ENCODE measurements around the gene LRRN3.
"Not testable (repeated sequence)": the region's sequence is repeated elsewhere in the genome, so short reads cannot be mapped to it uniquely, and the experiment has no call there.

The LRRN3 gene

GRCh38 chr7:111090846-111091245 lies at the start of gene LRRN3:
Gene LRRN3 (plus strand): TSS chr7:111091127. CDS start chr7:111122773, 31,646 bp downstream.
- DNase-seq, result peak; percentile 74

GRCh38 chr7:111041577-111041976 lies 49.4 kb upstream of the LRRN3 start:
- DNase-seq, result no peak

GRCh38 chr7:111042842-111043241 lies 48.1 kb upstream of the LRRN3 start:
- no peak for DNase-seq

- no peak for DNase-seq
These were observed 47.4 kb upstream of the LRRN3 start for GRCh38 chr7:111043561-111043960.

- peak; percentile 66 for DNase-seq
These were observed 45.5 kb upstream of the LRRN3 start for GRCh38 chr7:111045449-111045848.

- no peak for DNase-seq
These were observed 43.3 kb upstream of the LRRN3 start for GRCh38 chr7:111047595-111047994.

GRCh38 chr7:111049971-111050680 lies 40.8 kb upstream of the LRRN3 start:
- DNase-seq, result no peak

GRCh38 chr7:111050875-111051416 lies 40.0 kb upstream of the LRRN3 start:
- no peak for DNase-seq

GRCh38 chr7:111051832-111052231 lies 39.1 kb upstream of the LRRN3 start:
- DNase-seq, result no peak

GRCh38 chr7:111053035-111053434 lies 37.9 kb upstream of the LRRN3 start:
- DNase-seq, result no peak

- no peak for DNase-seq
These were observed 34.6 kb upstream of the LRRN3 start for GRCh38 chr7:111056371-111056770.

- no peak for DNase-seq
These were observed 33.9 kb upstream of the LRRN3 start for GRCh38 chr7:111057066-111057465.

- DNase-seq, result no peak
These were observed 31.1 kb upstream of the LRRN3 start for GRCh38 chr7:111059833-111060232.

- no peak for DNase-seq
These were observed 27.8 kb upstream of the LRRN3 start for GRCh38 chr7:111063166-111063565.

GRCh38 chr7:111067251-111067650 lies 23.7 kb upstream of the LRRN3 start:
- no peak for DNase-seq

- no peak for DNase-seq
These were observed 23.2 kb upstream of the LRRN3 start for GRCh38 chr7:111067682-111068081.

- no peak for DNase-seq
These were observed 22.3 kb upstream of the LRRN3 start for GRCh38 chr7:111068618-111069017.

- DNase-seq, result no peak
These were observed 19.4 kb upstream of the LRRN3 start for GRCh38 chr7:111071556-111071955.

- not testable (repeated sequence) for DNase-seq
These were observed 18.3 kb upstream of the LRRN3 start for GRCh38 chr7:111072658-111073057.

GRCh38 chr7:111074071-111074747 lies 16.7 kb upstream of the LRRN3 start:
- DNase-seq, result no peak

- DNase-seq, result no peak
These were observed 16.2 kb upstream of the LRRN3 start for GRCh38 chr7:111074748-111075146.

- DNase-seq, result no peak
These were observed 15.4 kb upstream of the LRRN3 start for GRCh38 chr7:111075498-111075897.

GRCh38 chr7:111076205-111076604 lies 14.7 kb upstream of the LRRN3 start:
- DNase-seq, result no peak

GRCh38 chr7:111077001-111077400 lies 13.9 kb upstream of the LRRN3 start:
- no peak for DNase-seq

Data from right hindlimb (tissue), 1 donor.